SU-DHL-6 (cell line): ENCODE results near the gene FAM117A.

ENCODE experiments used
- H2AFZ ChIP-seq: fragments of 200-600 bp; sonication (generic); 2 replicates; pipeline ENCODE4 v1.6.1; 2014; ENCODE audit warnings: low read depth, mild to moderate bottlenecking, moderate library complexity, mixed read lengths, antibody characterized with exemption, low read length; ENCODE audit not compliant: severe bottlenecking
- H3F3A ChIP-seq: fragments of 200-600 bp; shearing (Covaris generic); 2 replicates; pipeline ENCODE4 v1.6.0; 2016; ENCODE audit warnings: antibody characterized with exemption, mild to moderate bottlenecking; ENCODE audit not compliant: insufficient read depth
- H3K27ac ChIP-seq: fragments of 200-600 bp; sonication (generic); 2 replicates; pipeline ENCODE4 v1.5.1; 2016; ENCODE audit warnings: low read depth, mild to moderate bottlenecking, low read length, moderate library complexity, mixed read lengths
- H3K27me3 ChIP-seq: fragments of 200-600 bp; sonication (generic), shearing (Covaris generic); 2 replicates; pipeline ENCODE4 v1.6.0; 2014; ENCODE audit warnings: mild to moderate bottlenecking, low read length
- H3K36me3 ChIP-seq: fragments of 200-600 bp; sonication (generic); 2 replicates; pipeline ENCODE4 v1.6.1; 2014; ENCODE audit warnings: mild to moderate bottlenecking, low read length, mixed read lengths
- H3K4me2 ChIP-seq: fragments of 300-600, 200-600 bp; shearing (Covaris generic), sonication (generic); 2 replicates; pipeline ENCODE4 v1.6.0; 2014; ENCODE audit warnings: low read length, low read depth, mild to moderate bottlenecking; ENCODE audit not compliant: poor library complexity, severe bottlenecking
- H3K4me3 ChIP-seq: fragments of 200-600 bp; sonication (generic); 2 replicates; pipeline ENCODE4 v1.5.1; 2014; ENCODE audit warnings: antibody characterized with exemption, low read length, mild to moderate bottlenecking, mixed read lengths; ENCODE audit not compliant: insufficient read depth, poor library complexity, severe bottlenecking
- H3K79me2 ChIP-seq: fragments of 200-600 bp; sonication (generic); 2 replicates; pipeline ENCODE4 v1.6.1; 2014; ENCODE audit warnings: mild to moderate bottlenecking, low read length, moderate library complexity; ENCODE audit not compliant: insufficient read depth
- H3K9ac ChIP-seq: fragments of 200-600 bp; sonication (generic); 2 replicates; pipeline ENCODE4 v1.7.0; 2014; ENCODE audit warnings: mild to moderate bottlenecking, low read length
- H3K9me2 ChIP-seq: fragments of 200-600 bp; sonication (generic); replicated peaks from 2 replicates; pipeline ENCODE4 v1.6.1; 2014; ENCODE audit warnings: low read length; ENCODE audit not compliant: insufficient read depth
- H3K9me3 ChIP-seq: fragments of 200-600 bp; sonication (generic); 2 replicates; pipeline ENCODE4 v1.6.1; 2014; ENCODE audit warnings: low read length, mixed read lengths; ENCODE audit not compliant: insufficient read depth
- H4K20me1 ChIP-seq: fragments of 200-600 bp; sonication (generic); 2 replicates; pipeline ENCODE4 v1.6.1; 2014; ENCODE audit warnings: low read depth, mild to moderate bottlenecking, antibody characterized with exemption, low read length, moderate library complexity, mixed read lengths
- EZH2phosphoT487 ChIP-seq: fragments of 200-600 bp; sonication (generic), shearing (Covaris generic); conservative IDR thresholded peaks from 2 replicates; pipeline ENCODE4 v1.6.1; 2018; ENCODE audit warnings: mild to moderate bottlenecking, antibody characterized with exemption, low read length, moderate library complexity, mixed read lengths
- TF ChIP-seq, protein P1 (sequence below): fragments of 200-600 bp; sonication (generic); IDR thresholded peaks from one replicate; pipeline ENCODE4 v1.5.1; 2017; ENCODE audit warnings: antibody characterized with exemption, mild to moderate bottlenecking, low read length, moderate library complexity; ENCODE audit not compliant: insufficient read depth, poor library complexity, severe bottlenecking

FAM117A gene

DNA sequence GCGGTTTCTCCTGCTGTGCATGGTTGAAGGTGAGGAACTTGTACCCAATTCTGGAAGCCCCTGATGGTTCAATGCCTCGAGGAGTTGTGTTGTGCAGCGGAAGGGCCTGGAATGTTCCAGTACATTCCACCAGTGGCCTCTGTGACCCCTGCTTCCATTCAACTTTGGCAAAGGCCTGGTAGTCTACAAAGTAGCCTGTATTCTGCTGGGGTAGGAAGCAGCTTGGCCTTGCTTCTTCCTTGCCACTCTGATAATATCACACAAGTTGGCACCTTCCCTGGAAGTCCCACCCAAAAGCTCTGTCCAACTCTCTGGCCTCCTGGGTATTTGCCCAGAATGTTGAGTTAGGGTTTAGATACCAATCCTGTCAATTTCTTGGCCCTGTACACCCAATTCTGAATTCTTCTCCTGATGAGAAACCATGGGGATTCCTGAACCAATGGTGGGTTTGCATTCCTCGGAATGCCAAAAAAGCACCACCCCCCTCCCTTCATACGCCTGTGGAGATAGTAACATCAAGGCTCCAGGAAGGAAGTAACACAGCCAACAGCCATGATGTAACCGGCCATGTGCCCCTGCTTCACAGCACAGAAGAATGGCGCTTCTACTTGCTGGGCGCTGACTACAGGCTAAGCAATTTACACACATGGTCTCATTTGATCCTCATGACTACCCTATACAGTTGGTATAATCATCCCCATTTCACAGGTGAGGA, 11.8 kb upstream of the FAM117A start:
- no peak overlapping the region for H3K4me2 ChIP-seq
- H3K79me2 ChIP-seq, result no peaks in the 10 kb centered on the region
- no peak overlapping the region for H3K4me3 ChIP-seq
- no peaks in the 10 kb centered on the region for H3K9me3 ChIP-seq
- H3K27ac ChIP-seq, result no peak overlapping the region
- no peaks in the 10 kb centered on the region for H3K27me3 ChIP-seq
- no peaks in the 10 kb centered on the region for H3F3A ChIP-seq
- no peaks in the 10 kb centered on the region for H4K20me1 ChIP-seq
- H3K9ac ChIP-seq, result no peak overlapping the region
- H2AFZ ChIP-seq, result no peak overlapping the region
- no peaks in the 10 kb centered on the region for H3K36me3 ChIP-seq
- H3K9me2 ChIP-seq, result no peaks in the 10 kb centered on the region
- no peak for TF ChIP-seq EZH2phosphoT487
- TF ChIP-seq, protein P1, sequence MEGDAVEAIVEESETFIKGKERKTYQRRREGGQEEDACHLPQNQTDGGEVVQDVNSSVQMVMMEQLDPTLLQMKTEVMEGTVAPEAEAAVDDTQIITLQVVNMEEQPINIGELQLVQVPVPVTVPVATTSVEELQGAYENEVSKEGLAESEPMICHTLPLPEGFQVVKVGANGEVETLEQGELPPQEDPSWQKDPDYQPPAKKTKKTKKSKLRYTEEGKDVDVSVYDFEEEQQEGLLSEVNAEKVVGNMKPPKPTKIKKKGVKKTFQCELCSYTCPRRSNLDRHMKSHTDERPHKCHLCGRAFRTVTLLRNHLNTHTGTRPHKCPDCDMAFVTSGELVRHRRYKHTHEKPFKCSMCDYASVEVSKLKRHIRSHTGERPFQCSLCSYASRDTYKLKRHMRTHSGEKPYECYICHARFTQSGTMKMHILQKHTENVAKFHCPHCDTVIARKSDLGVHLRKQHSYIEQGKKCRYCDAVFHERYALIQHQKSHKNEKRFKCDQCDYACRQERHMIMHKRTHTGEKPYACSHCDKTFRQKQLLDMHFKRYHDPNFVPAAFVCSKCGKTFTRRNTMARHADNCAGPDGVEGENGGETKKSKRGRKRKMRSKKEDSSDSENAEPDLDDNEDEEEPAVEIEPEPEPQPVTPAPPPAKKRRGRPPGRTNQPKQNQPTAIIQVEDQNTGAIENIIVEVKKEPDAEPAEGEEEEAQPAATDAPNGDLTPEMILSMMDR, result no peak

DNA sequence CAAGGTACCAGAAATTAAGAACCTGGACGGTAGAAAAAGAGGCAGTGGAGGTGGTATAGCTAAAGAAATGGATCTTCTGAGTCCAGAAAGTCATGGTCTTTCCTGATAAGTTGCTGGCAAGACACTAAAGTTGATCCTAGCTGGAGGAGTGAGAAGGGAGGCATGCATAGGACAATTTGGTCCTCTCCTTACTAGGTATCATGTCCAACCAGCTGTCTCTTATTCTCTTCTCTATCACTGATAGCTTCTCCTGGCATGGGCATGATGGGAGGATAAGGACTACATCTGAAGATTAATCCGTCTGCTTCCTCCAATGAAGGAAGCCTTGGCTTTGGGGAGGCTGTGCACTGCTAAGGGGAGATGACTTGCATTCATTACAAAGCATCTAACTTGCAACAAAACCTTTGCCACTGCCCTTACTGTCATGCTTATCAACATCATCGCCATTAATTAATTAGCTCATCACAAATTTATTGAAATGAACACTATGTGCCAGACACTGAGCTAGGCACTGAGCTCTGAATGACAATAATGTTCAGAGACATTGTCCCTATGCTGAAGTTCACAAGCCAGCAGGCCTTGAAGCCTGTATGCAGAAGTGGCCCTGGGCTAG, 3.1 kb upstream of the FAM117A start:
- Histone ChIP-seq H2AFZ (no peak overlapping the region), H3K27ac (no peak overlapping the region)
- TF ChIP-seq EZH2phosphoT487, result no peak
- TF ChIP-seq, protein P1, result no peak

DNA sequence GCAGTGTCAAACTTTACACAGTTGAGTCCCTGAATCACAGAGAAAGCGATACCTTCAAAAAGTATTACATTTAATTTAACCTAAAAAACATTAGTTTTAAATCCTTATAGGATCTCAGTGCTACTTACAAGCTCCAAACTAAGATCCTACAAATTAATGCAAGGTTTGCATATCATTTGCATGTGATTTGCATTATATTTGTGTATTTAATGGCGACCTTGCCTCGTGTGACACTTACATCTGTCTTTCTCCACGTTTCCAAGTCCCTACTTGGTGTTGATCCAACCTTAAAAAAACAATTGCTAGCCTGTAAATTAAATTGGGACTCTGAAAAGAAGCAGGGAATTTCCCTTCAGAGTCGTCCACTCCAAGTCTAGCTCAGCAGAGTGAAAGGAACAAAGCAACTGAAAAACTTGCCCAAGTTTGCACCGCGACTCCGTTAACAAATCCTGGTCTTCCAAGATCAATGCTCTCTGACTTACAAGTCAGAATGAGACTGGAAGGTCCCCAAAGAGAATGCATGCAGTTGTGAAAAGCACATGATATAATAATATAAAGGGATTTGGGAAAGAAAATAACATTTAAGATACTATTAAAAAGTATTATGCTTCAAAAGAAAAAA, 739 bp upstream of the FAM117A start:
- H3K4me3 ChIP-seq, result peak overlapping the region; percentile 43
- TF ChIP-seq, protein P1, result no peak
- TF ChIP-seq EZH2phosphoT487, result no peak
- H3K27me3 ChIP-seq, result no peaks in the 10 kb centered on the region
- H2AFZ ChIP-seq, result peak overlapping the region; percentile 6
- H3F3A ChIP-seq, result no peaks in the 10 kb centered on the region
- no peaks in the 10 kb centered on the region for H3K36me3 ChIP-seq
- no peaks in the 10 kb centered on the region for H3K9me2 ChIP-seq
- H3K27ac ChIP-seq, result no peak overlapping the region
- H3K79me2 ChIP-seq, result no peaks in the 10 kb centered on the region
- peak overlapping the region; percentile 54 for H3K4me2 ChIP-seq
- H4K20me1 ChIP-seq, result no peaks in the 10 kb centered on the region
- H3K9ac ChIP-seq, result no peak overlapping the region
- H3K9me3 ChIP-seq, result no peaks in the 10 kb centered on the region

More for the DNA sequence above, 3.1 kb upstream of the FAM117A start:
- Histone ChIP-seq H3K4me2 (no peak overlapping the region), H3K27me3 (no peaks in the 10 kb centered on the region), H3K79me2 (no peaks in the 10 kb centered on the region), H3K4me3 (no peak overlapping the region), H3K9me3 (no peaks in the 10 kb centered on the region), H3K36me3 (no peaks in the 10 kb centered on the region), H3F3A (no peaks in the 10 kb centered on the region), H3K9ac (no peak overlapping the region), H4K20me1 (no peaks in the 10 kb centered on the region), H3K9me2 (no peaks in the 10 kb centered on the region)
